SU-DHL-6 (cell line): ENCODE data around the gene INF2.

Source experiments
- EZH2phosphoT487 ChIP-seq: fragments of 200-600 bp; sonication (generic), shearing (Covaris generic); conservative IDR thresholded peaks from 2 replicates; pipeline ENCODE4 v1.6.1; 2018; ENCODE audit warnings: mild to moderate bottlenecking, antibody characterized with exemption, low read length, moderate library complexity, mixed read lengths
- TF ChIP-seq, protein P1 (sequence below): fragments of 200-600 bp; sonication (generic); IDR thresholded peaks from one replicate; pipeline ENCODE4 v1.5.1; 2017; ENCODE audit warnings: antibody characterized with exemption, mild to moderate bottlenecking, low read length, moderate library complexity; ENCODE audit not compliant: insufficient read depth, poor library complexity, severe bottlenecking

DNA sequence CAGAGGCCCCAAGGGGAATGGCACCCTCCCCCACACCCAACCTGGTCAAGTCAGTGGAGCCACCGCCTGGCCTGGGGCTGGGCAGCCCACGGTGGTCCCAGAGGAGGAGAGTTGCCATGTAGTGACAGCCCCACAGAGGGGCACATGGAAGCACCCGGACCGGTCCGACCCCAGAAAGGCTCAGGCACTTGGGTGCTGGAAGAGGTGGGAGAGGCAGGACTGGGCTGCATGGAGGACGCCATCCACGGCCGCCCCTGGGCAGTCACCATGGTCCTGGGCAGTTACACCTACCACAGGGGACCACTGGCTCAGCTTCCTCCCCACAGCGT is 46.9 kb upstream of the INF2 start:
- TF ChIP-seq, protein P1, sequence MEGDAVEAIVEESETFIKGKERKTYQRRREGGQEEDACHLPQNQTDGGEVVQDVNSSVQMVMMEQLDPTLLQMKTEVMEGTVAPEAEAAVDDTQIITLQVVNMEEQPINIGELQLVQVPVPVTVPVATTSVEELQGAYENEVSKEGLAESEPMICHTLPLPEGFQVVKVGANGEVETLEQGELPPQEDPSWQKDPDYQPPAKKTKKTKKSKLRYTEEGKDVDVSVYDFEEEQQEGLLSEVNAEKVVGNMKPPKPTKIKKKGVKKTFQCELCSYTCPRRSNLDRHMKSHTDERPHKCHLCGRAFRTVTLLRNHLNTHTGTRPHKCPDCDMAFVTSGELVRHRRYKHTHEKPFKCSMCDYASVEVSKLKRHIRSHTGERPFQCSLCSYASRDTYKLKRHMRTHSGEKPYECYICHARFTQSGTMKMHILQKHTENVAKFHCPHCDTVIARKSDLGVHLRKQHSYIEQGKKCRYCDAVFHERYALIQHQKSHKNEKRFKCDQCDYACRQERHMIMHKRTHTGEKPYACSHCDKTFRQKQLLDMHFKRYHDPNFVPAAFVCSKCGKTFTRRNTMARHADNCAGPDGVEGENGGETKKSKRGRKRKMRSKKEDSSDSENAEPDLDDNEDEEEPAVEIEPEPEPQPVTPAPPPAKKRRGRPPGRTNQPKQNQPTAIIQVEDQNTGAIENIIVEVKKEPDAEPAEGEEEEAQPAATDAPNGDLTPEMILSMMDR, result no peak
- no peak for TF ChIP-seq EZH2phosphoT487
